Neutrophil (primary cell): ENCODE results near the gene LMNA.
"Not testable (repeated sequence)": the region's sequence is repeated elsewhere in the genome, so short reads cannot be mapped to it uniquely, and the experiment has no call there.

ENCODE experiments used
- H3K27ac ChIP-seq: fragments of 200-600 bp; sonication (generic); 2 replicates; pipeline ENCODE4 v1.5.1; 2016; ENCODE audit warnings: mild to moderate bottlenecking, moderate library complexity
- H3K27me3 ChIP-seq: fragments of 200-600 bp; sonication (generic); 2 replicates; pipeline ENCODE4 v1.6.0; 2016; ENCODE audit warnings: mild to moderate bottlenecking
- H3K36me3 ChIP-seq: fragments of 200-600 bp; sonication (generic); 2 replicates; pipeline ENCODE4 v1.5.1; 2017
- H3K4me1 ChIP-seq, 2 experiments: fragments of 200-600 bp in 1 of 2; sonication (generic) in 1 of 2; 1 replicate in 1 of 2; 2 replicates in 1 of 2; pipeline versions ENCODE4 v1.5.1 to v1.6.1; 2013 to 2016; ENCODE audit warnings: low read depth in 1 of 2, low read length in 1 of 2, mild to moderate bottlenecking in 1 of 2, moderate library complexity in 1 of 2; ENCODE audit not compliant: control insufficient read depth in 1 of 2, insufficient read depth in 1 of 2
- H3K4me3 ChIP-seq, 2 experiments: fragments of 200-600 bp in 1 of 2; sonication (generic) in 1 of 2; 1 replicate in 1 of 2; 2 replicates in 1 of 2; pipeline ENCODE4 v1.5.1; 2013 to 2016; ENCODE audit warnings: low read depth in 1 of 2, low read length in 1 of 2, mild to moderate bottlenecking in 1 of 2, moderate library complexity in 1 of 2
- H3K9me3 ChIP-seq: fragments of 200-600 bp; sonication (generic); 2 replicates; pipeline ENCODE4 v1.5.1; 2016
- TF ChIP-seq, protein P1 (sequence below): fragments of 200-600 bp; sonication (generic); IDR thresholded peaks from 2 replicates; pipeline ENCODE4 v1.5.1; 2016; ENCODE audit warnings: antibody characterized with exemption

LMNA gene

DNA sequence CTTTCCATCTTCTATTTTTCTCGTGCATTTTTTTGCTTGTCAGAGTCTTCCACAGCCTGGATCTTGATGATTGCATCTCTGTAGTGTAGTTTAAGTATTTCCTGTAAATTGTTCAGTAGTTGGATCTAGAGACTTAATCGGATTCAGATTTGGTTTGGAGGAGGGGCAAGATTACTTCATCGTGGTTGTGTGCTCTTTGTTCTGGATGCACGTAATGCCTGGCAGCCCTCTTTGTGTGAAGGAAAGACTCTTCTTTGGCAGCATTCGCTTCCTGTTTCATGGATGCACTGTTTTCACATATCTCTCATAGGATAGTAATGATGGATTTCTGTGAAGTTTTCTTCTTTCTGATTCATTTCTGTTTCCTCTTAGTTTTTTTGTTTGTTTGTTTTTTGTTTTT lies 53.0 kb downstream of the LMNA start:
- H3K27me3 ChIP-seq = no peaks in the 10 kb centered on the region
- H3K27ac ChIP-seq = no peak overlapping the region
- H3K9me3 ChIP-seq = no peaks in the 10 kb centered on the region
- TF ChIP-seq, protein P1, sequence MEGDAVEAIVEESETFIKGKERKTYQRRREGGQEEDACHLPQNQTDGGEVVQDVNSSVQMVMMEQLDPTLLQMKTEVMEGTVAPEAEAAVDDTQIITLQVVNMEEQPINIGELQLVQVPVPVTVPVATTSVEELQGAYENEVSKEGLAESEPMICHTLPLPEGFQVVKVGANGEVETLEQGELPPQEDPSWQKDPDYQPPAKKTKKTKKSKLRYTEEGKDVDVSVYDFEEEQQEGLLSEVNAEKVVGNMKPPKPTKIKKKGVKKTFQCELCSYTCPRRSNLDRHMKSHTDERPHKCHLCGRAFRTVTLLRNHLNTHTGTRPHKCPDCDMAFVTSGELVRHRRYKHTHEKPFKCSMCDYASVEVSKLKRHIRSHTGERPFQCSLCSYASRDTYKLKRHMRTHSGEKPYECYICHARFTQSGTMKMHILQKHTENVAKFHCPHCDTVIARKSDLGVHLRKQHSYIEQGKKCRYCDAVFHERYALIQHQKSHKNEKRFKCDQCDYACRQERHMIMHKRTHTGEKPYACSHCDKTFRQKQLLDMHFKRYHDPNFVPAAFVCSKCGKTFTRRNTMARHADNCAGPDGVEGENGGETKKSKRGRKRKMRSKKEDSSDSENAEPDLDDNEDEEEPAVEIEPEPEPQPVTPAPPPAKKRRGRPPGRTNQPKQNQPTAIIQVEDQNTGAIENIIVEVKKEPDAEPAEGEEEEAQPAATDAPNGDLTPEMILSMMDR = no peak
- peaks cover 94% of the 10 kb centered on the region for H3K36me3 ChIP-seq
- H3K4me3 ChIP-seq = no peak overlapping the region
- H3K4me1 ChIP-seq = no peaks in the 10 kb centered on the region

DNA sequence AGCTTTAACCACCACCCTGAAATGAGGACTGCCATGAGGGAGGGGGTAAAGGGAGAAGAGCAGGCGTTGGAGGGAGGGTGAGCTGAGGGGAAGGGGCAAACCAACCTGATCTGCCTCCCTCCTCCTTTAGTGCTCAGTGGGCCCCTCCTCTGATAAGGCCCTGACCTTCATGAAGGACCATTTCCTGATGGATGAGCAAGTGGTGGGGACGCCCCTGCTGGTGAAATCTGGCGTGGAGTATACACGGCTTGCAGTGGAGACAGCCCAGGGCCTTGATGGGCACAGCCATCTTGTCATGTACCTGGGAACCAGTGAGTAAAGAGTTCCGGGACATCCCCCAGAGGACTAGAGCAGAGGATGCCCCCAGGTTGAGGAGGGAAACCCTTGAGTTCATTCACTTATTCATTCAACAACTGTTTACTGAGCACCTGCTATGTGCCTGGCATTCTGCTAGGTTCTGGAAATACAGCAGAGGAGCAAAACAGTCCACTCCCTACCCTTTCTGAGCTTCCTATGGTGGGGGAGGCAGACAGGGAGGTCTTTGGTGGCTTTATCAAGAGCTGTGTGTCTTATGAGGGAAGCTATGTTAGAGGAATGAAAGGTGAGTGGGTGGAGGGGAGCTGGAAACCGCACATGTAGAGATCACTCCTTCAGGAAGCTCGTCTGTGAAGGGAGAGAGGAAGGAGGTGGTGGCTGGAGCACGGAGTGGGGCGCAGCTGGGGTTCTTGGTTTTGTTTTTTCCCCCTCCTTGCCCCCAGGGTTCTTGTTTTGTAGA lies 58.4 kb downstream of the LMNA start:
- Histone ChIP-seq H3K27me3 (no peaks in the 10 kb centered on the region), H3K9me3 (no peaks in the 10 kb centered on the region), H3K27ac (no peak overlapping the region), H3K4me1 (no peaks in the 10 kb centered on the region), H3K36me3 (peaks cover 95% of the 10 kb centered on the region), H3K4me3 (no peak overlapping the region)
- TF ChIP-seq, protein P1 = no peak

DNA sequence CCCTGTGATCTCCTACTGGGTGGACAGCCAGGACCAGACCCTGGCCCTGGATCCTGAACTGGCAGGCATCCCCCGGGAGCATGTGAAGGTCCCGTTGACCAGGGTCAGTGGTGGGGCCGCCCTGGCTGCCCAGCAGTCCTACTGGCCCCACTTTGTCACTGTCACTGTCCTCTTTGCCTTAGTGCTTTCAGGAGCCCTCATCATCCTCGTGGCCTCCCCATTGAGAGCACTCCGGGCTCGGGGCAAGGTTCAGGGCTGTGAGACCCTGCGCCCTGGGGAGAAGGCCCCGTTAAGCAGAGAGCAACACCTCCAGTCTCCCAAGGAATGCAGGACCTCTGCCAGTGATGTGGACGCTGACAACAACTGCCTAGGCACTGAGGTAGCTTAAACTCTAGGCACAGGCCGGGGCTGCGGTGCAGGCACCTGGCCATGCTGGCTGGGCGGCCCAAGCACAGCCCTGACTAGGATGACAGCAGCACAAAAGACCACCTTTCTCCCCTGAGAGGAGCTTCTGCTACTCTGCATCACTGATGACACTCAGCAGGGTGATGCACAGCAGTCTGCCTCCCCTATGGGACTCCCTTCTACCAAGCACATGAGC lies 62.2 kb downstream of the LMNA start:
- TF ChIP-seq, protein P1 = no peak

DNA sequence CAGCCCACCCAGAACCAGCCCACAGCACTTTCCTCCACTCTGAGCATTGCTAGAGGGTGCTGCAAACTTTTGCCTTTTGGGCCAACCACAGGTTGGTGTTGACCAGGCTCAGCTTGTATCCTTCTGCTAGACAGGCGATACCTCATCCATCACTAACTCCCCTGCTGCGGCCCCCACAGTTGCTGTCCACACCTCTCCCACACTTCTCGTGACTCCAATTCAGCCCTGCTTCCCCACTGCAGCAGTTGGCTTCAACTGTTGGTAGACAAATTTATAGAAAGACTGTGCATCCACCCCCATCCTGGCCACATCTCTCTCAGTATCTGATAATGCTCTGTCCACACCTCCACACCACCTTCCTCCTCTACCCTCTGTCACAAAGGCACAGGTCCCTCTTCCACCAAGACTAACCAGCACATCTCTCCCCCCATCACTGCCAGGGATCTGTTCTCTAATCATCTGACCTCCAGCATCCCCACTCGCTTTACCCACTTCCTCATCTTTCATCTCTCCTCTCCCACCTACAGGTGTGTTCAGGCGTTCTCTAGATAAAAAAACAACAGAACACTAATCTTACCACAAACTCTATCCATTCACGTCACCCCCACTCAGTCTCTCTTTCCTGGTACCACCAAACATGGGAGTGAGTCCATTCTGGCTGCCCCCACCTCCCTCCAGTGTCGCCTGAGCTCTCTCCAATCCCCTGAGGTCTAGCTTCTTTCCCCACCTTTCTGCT lies 63.6 kb downstream of the LMNA start:
- Histone ChIP-seq H3K27me3 (no peaks in the 10 kb centered on the region), H3K9me3 (no peaks in the 10 kb centered on the region), H3K4me3 (no peak overlapping the region), H3K4me1 (no peaks in the 10 kb centered on the region), H3K27ac (peak overlapping the region; percentile 52), H3K36me3 (peaks cover 83% of the 10 kb centered on the region)
- TF ChIP-seq, protein P1 = no peak

More for the DNA sequence above, 62.2 kb downstream of the LMNA start:
- Histone ChIP-seq H3K27me3 (no peaks in the 10 kb centered on the region), H3K27ac (peak overlapping the region; percentile 52), H3K36me3 (peaks cover 84% of the 10 kb centered on the region), H3K4me1 (no peaks in the 10 kb centered on the region), H3K9me3 (no peaks in the 10 kb centered on the region), H3K4me3 (no peak overlapping the region)

DNA sequence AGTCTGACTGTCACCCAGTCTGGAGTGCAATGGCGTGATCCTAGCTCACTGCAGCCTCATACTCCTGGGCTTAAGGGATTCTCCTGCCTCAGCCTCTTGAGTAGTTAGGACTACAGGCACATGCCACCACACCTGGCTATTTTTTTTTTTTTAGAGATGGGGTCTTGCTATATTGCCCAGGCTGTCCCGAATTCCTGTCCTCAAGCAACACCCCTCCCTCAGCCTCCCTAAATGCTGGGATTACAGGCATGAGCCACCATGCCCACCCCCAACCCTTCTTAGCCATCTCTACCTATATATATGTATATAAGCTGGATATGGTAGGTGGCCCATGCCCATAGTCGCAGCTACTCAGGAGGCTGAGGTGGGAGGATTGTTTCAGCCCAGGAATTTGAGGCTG lies 66.0 kb downstream of the LMNA start:
- H3K4me1 ChIP-seq = no peaks in the 10 kb centered on the region
- no peak overlapping the region for H3K27ac ChIP-seq
- H3K27me3 ChIP-seq = no peaks in the 10 kb centered on the region
- no peaks in the 10 kb centered on the region for H3K9me3 ChIP-seq
- TF ChIP-seq, protein P1 = no peak
- H3K4me3 ChIP-seq = no peak overlapping the region
- peaks cover 81% of the 10 kb centered on the region for H3K36me3 ChIP-seq

DNA sequence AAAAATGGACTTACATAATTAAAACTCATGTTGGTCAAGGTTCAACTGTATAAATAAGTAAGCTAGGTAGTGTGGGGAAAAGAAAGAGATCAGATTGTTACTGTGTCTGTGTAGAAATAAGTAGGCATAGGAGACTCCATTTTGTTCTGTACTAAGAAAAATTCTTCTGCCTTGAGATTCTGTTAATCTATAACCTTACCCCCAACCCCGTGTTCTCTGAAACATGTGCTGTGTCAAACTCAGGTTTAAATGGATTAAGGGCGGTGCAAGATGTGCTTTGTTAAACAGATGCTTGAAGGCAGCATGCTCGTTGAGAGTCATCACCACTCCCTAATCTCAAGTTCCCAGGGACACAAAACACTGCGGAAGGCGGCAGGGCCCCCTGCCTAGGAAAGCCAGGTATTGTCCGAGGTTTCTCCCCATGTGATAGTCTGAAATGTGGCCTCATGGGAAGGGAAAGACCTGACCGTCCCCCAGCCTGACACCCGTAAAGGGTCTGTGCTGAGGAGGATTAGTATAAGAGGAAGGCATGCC lies 66.9 kb downstream of the LMNA start:
- H3K4me3 ChIP-seq, H3K27ac ChIP-seq, H3K4me1 ChIP-seq, H3K9me3 ChIP-seq, H3K27me3 ChIP-seq: not testable (repeated sequence)
- H3K36me3 ChIP-seq = peaks cover 76% of the 10 kb centered on the region

DNA sequence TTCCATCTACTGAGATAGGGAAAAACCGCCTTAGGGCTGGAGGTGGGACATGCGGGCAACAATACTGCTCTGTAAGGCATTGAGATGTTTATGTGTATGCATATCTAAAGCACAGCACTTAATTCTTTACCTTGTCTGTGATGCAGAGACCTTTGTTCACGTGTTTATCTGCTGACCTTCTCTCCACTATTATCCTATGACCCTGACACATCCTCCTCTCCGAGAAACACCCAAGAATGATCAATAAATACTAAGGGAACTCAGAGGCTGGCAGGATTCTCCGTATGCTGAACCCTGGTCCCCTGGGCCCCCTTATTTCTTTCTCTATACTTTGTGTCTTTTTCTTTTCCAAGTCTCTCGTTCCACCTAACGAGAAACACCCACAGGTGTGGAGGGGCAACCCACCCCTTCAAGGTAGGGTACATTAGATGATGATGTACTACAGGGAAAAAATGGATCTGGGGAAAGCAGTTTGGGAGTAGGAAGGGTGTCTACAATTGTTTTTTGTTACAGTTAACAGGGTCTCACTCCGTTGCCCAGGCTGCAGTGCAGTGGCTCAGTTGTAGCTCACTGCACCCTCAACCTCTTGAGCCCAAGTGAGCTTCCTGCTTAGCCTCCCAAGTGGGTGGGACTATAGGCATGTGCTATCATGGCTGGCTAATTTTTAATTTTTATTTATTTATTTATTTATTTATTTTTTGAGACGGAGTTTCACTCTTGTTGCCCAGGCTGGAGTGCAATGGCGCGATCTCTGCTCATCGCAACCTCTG lies 67.7 kb downstream of the LMNA start:
- H3K4me3 ChIP-seq = not testable (repeated sequence)
- peaks cover 68% of the 10 kb centered on the region for H3K36me3 ChIP-seq

More for the DNA sequence above, 67.7 kb downstream of the LMNA start:
- H3K4me1 ChIP-seq, H3K9me3 ChIP-seq, H3K27ac ChIP-seq, H3K27me3 ChIP-seq: not testable (repeated sequence)
